Immature natural killer cell (primary cell): ENCODE data around the gene MAP3K10. TPM values are rescaled to one million over a fixed set of nuclear protein-coding genes. Genes with fewer than 3 reads are reported as not detected.

Source experiments
- DNase-seq, 3 donors: peaks; one replicate each; pipeline ENCODE4 v3.0.0; 2022; ENCODE audit warnings: mixed read lengths in 1 of 3
- H3K27ac Mint-ChIP-seq, 6 donors: one replicate each; pipeline ENCODE4 v1.8.0; 2020; ENCODE audit warnings: mixed read lengths in 6 of 6, mild to moderate bottlenecking in 5 of 6, inconsistent platforms in 4 of 6, moderate library complexity in 3 of 6
- H3K27me3 Mint-ChIP-seq, 3 donors: one replicate each; pipeline ENCODE4 v1.8.0; 2020 to 2021; ENCODE audit warnings: low read depth in 3 of 3, mild to moderate bottlenecking in 3 of 3, mixed read lengths in 3 of 3, moderate library complexity in 3 of 3, inconsistent platforms in 1 of 3
- H3K36me3 Mint-ChIP-seq, 3 donors: one replicate each; pipeline ENCODE4 v1.8.0; 2020; ENCODE audit warnings: mixed read lengths in 3 of 3, inconsistent platforms in 2 of 3, mild to moderate bottlenecking in 2 of 3
- H3K4me1 Mint-ChIP-seq, 2 donors: one replicate each; pipeline ENCODE4 v1.8.0; 2020; ENCODE audit warnings: inconsistent platforms in 2 of 2, mild to moderate bottlenecking in 2 of 2, mixed read lengths in 2 of 2, moderate library complexity in 1 of 2
- H3K4me3 Mint-ChIP-seq, 5 donors: one replicate each; pipeline ENCODE4 v1.8.0; 2020; ENCODE audit warnings: mild to moderate bottlenecking in 5 of 5, mixed read lengths in 5 of 5, inconsistent platforms in 3 of 5, moderate library complexity in 3 of 5
- H3K9me3 Mint-ChIP-seq, 6 donors: one replicate each; pipeline ENCODE4 v1.8.0; 2020; ENCODE audit warnings: mild to moderate bottlenecking in 6 of 6, mixed read lengths in 6 of 6, inconsistent platforms in 4 of 6, moderate library complexity in 3 of 6
- polyA plus RNA-seq, 3 donors: library from polyadenylated mRNA; unstranded; fragments of 300-500 nt; fragmentation: Illumina TruSeq; gene quantifications; one replicate each; pipeline ENCODE4 v1.2.3, GENCODE V29; 2021

The MAP3K10 gene
- polyA plus RNA-seq, 3 donors from 2014 or later: 0.36 to 0.42 TPM; not detected in 1

DNA sequence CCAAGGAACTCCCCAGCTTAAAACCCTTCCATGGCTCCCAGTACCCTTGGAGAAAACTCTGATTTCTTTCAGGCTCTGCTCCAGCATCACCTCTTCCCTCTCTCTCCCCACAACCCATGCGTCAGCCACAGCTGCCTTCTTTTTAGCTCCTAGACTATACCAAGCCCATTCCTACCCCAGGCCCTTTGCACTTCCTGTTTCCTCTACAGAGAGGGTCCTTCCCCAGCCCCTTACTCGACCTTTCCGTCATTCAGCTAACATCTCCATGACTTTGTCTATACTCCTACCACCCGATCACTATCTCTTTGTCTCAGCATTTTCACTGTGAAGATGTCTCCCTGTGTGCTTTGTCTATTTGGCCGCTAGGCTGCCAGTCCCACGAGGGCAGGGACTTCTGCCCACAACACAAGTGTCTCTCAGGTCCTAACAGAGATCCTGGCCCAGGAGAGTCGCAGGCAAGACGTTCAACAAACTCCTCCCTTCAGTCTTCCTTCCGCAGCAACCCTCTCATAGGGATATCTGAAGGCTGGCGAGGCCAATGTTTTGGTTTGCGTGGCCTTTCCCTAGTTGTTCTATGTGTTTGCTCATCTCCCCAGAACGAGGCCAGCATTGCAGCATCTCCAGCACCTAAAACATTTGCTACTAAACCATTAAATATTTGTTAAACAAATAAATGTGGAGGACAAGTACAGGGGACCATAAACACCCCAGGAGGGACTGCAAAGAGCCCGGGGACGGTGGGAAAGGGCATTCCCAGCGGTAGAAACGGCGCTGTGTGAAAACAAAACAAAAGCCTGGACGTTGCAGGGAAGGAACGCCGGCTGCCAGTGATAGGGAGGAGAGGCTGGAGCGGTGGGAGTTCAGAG, 34.4 kb downstream of the MAP3K10 start:
- Mint-ChIP-seq H3K4me3 (peak overlapping the region; percentile 5 to 66 (median 36)), H3K27ac (no peak overlapping the region)

DNA sequence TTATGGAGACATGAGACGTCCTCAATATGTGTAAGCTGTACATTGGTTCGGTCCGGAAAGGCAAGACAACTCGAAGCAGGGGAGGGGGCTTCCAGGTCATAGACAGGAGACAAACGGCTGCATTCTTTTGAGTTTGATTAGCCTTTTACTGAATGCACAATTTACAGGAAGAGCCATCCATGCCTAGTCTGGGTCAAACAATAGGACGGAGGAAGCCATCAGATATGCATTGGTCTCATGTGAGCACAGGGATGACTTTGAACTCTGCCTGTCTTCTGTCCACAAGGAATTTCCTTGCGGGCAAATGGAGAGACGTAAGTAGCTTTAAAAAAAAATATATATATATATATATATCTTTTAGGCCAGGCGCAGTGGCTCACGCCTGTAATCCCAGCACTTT, 37.1 kb downstream of the MAP3K10 start:
- no peak overlapping the region for H3K27ac Mint-ChIP-seq
- H3K27me3 Mint-ChIP-seq: peaks cover 13 to 27% (median 14%) of the 10 kb centered on the region in 3 donors
- H3K36me3 Mint-ChIP-seq: peaks cover 0 to 4% (median 0%) of the 10 kb centered on the region in 3 donors
- peaks cover 0 to 2% (median 0%) of the 10 kb centered on the region in 6 donors for H3K9me3 Mint-ChIP-seq
- H3K4me1 Mint-ChIP-seq: peaks cover 19 to 20% of the 10 kb centered on the region in 2 donors
- no peak for DNase-seq
- H3K4me3 Mint-ChIP-seq: no peak overlapping the region

More for the DNA sequence above, 34.4 kb downstream of the MAP3K10 start:
- H3K4me1 Mint-ChIP-seq: peaks cover 23 to 24% of the 10 kb centered on the region in 2 donors
- DNase-seq: no peak
- H3K9me3 Mint-ChIP-seq: peaks cover 0 to 2% (median 0%) of the 10 kb centered on the region in 6 donors
- peaks cover 0 to 4% (median 0%) of the 10 kb centered on the region in 3 donors for H3K36me3 Mint-ChIP-seq
- H3K27me3 Mint-ChIP-seq: peaks cover 12 to 30% (median 19%) of the 10 kb centered on the region in 3 donors

DNA sequence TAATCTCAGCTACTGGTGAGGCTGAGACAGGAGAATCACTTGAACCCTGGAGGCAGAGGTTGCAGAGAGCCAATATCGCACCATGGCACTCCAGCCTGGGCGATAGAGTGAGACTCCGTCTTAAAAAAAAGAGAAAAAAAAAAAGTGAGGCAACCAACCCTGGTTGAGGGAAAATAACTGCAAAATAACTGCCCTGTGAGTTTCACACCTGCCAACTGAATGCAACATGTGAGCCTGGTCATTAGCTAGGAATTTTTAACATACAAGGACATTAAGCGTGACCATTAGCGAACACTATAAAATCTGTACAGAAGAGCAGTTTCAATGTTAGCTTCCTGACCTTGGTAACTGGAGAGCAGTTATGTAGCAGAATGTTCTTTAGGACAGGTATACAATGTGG, 37.6 kb downstream of the MAP3K10 start:
- peaks cover 17 to 20% of the 10 kb centered on the region in 2 donors for H3K4me1 Mint-ChIP-seq
- DNase-seq: no peak
- no peak overlapping the region for H3K4me3 Mint-ChIP-seq
- peaks cover 0 to 4% (median 0%) of the 10 kb centered on the region in 3 donors for H3K36me3 Mint-ChIP-seq
- peaks cover 0 to 2% (median 0%) of the 10 kb centered on the region in 6 donors for H3K9me3 Mint-ChIP-seq
- H3K27ac Mint-ChIP-seq: peak overlapping the region in 1 of 6 donors; percentile 58
- peaks cover 13 to 23% (median 14%) of the 10 kb centered on the region in 3 donors for H3K27me3 Mint-ChIP-seq

DNA sequence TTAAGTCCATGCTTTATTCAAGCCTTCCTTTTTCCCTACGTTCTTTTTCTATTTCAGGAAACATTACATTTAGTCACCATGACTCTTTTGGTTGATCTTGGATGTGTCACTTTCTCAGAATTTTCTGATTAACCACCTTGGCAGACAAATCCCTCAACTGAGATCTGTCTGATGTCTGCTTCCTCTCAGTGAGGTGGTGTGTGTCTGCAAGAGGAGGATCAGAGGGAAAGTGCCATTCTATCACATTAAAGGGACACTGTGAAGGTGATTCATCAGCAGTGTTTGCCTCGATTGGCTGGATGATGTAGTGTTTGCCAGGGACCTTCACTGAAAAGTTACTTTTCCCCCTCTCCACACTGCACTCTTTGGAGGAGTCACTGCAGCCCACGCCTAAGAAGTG, 38.3 kb downstream of the MAP3K10 start:
- Mint-ChIP-seq H3K27ac (peak overlapping the region in 3 of 6 donors; percentile 5 to 71 (median 40)), H3K36me3 (peaks cover 0 to 4% (median 0%) of the 10 kb centered on the region in 3 donors), H3K27me3 (peaks cover 11 to 17% (median 13%) of the 10 kb centered on the region in 3 donors), H3K4me3 (no peak overlapping the region), H3K4me1 (peaks cover 15 to 20% of the 10 kb centered on the region in 2 donors), H3K9me3 (peaks cover 0 to 2% (median 0%) of the 10 kb centered on the region in 6 donors)
- no peak for DNase-seq

DNA sequence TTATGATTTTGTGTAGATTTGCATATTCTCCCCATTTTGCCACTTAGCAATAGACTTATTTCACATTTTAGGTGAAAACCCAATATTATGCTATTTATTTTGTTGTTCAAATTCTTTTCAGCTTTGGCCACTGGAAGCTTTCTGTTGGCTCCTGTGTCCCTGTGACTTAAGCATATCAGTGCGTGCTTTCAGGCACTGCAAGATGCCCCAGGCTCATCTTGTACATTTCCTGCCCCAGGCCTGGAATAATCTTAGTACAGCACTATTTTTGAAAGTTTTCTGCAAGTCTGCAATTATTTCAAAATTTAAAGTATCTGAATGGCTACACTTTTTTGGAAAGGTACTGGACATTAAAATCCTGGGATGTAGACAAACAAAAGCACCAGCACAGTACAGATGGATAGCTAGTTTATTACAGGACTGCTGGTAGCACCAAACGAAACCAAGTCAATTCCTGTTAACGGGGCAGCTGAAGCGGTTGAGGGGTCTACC, 38.7 kb downstream of the MAP3K10 start:
- peaks cover 0 to 4% (median 0%) of the 10 kb centered on the region in 3 donors for H3K36me3 Mint-ChIP-seq
- H3K27me3 Mint-ChIP-seq: peaks cover 9 to 15% (median 13%) of the 10 kb centered on the region in 3 donors
- H3K9me3 Mint-ChIP-seq: peaks cover 0 to 2% (median 0%) of the 10 kb centered on the region in 6 donors
- peaks cover 12 to 20% of the 10 kb centered on the region in 2 donors for H3K4me1 Mint-ChIP-seq
- peak overlapping the region in 1 of 6 donors; percentile 13 for H3K27ac Mint-ChIP-seq
- no peak overlapping the region for H3K4me3 Mint-ChIP-seq
- DNase-seq: no peak

DNA sequence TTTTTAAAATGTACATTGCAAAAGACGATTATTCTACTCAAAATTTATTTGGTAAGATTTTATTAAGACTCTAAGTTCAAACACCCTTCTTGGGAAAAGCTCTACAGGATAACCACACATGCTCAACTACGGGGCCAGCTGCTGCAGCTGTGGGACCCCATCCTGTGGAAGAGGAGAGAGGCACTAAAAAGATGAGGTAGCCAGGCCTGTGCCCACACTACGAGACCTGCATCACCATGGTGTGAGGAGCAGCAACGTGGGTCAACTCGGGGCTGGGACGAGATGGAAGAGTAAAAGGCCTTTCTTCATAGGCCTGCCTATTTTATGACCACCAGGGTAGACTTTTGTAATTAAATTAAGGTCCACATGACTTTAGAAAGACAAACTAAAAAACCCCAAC, 39.8 kb downstream of the MAP3K10 start:
- peaks cover 4 to 12% of the 10 kb centered on the region in 2 donors for H3K4me1 Mint-ChIP-seq
- H3K27ac Mint-ChIP-seq: peak overlapping the region in 1 of 6 donors; percentile 3
- H3K9me3 Mint-ChIP-seq: peaks cover 0 to 2% (median 0%) of the 10 kb centered on the region in 6 donors
- H3K27me3 Mint-ChIP-seq: peaks cover 4 to 5% (median 4%) of the 10 kb centered on the region in 3 donors
- H3K4me3 Mint-ChIP-seq: no peak overlapping the region
- H3K36me3 Mint-ChIP-seq: no peaks in the 10 kb centered on the region
- no peak for DNase-seq

DNA sequence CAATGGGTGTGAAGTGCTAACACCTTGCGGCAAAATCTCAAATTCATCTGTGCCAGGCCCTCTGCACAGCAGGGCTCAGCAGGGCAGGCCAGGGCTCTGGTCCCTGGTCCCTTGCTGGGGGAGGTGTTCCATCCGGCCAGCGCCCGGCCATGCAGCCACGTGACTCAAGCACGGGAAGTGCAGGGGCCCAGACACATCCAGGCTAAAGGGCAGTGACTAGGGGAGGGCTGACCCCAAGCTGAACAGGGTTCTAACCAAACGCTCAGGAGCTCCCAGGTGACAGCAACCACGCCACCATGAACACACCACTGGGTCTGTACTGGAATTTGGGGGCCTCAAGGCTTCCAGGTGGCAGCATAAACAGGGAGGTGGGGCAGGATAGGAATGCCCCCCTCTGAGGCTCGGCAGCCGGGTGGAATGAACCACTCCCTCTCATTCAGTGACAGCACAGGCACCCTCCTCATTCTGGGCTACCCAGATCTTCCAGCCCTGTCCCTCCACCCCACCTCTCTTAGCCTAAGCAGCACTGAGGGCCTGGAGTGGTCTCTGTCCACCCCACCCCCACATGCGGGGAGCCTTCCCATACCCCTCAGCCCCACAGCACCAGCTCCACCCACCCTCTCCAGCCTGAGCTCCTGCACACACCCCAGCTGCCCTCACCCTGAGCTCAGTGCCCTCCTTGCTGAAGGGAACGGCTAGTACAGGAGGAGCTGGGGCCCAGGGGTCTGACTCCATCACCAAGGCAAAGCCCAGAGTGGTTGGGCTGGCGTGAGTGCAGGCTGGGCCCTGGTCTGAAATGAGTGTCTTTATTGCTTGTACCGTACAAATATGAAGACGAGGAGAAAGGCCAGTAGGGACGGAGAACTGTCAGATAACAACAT, 40.6 kb downstream of the MAP3K10 start:
- Mint-ChIP-seq H3K9me3 (peaks cover 0 to 2% (median 0%) of the 10 kb centered on the region in 6 donors), H3K36me3 (peaks cover 0 to 1% (median under 1%) of the 10 kb centered on the region in 3 donors), H3K4me3 (no peak overlapping the region), H3K4me1 (peaks cover 1 to 7% of the 10 kb centered on the region in 2 donors), H3K27me3 (peaks cover under 1 to 5% (median 3%) of the 10 kb centered on the region in 3 donors), H3K27ac (peak overlapping the region in 1 of 6 donors; percentile 12)
- DNase-seq: no peak

DNA sequence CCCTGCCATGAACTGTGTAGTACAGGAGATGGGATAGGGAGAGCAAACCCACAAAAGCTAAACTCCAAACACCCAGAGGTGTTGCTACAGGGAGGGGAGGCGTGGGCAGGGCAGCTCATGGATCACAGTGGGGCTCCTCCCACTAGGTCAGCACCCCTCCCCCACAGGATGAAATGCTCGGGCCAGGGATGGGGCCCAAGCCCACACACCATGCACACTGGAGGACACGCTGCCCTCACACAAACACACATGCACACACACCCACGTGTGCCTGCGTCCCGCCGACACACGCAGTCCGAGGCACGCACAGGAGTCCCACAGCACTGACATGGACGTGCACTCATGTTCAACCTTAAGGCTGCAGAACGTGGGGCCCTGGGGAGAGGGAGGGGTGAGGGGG, 41.3 kb downstream of the MAP3K10 start:
- DNase-seq: no peak

DNA sequence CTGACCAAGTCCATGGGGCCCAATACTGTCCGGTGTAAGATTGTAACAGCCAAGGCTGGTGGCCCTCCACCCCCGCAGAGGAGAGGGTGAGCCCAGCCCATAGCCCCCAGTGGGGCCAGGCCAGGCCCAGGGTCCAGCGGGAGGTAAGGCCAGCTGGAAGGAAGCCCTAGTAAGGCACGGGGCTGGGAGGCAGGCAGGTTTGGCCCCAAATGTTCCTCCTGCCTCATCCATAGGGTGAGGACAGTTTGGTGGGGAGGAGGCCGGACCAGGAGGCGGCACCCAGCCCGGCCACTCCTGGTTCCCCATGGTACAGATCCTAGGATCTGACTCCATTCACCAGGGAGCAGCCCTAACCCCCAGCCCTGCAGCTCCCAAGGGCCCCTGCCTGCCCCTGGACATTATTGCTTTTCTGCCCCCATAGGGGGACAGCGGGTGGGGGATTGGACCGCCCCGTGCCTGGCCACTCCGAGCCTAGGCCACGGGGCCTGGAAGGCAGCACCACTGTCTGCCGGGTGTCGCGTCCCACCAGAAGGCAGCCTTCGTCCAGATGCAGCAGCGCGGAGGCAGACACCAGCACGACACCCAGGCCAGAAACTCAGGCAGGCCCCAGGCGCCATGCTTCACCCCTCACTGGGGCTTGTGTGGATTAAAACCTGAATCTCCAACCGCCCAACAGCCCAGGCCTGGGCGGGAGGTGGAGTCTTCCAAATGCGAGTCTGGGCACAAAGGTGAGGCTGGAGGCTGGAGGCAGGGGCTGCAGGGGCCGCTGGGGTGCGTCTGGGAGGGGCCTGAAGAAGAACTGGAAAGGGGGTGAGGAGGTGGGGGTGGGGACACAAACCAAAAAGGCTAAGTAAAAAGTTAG, 42.0 kb downstream of the MAP3K10 start:
- Mint-ChIP-seq H3K27ac (no peak overlapping the region), H3K4me1 (peaks cover 0 to 5% of the 10 kb centered on the region in 2 donors), H3K36me3 (peaks cover 0 to 6% (median 5%) of the 10 kb centered on the region in 3 donors), H3K9me3 (peaks cover 0 to 2% (median 0%) of the 10 kb centered on the region in 6 donors), H3K27me3 (peaks cover 1 to 5% (median 3%) of the 10 kb centered on the region in 3 donors), H3K4me3 (no peak overlapping the region)
- DNase-seq: no peak

More for the DNA sequence above, 41.3 kb downstream of the MAP3K10 start:
- Mint-ChIP-seq H3K4me1 (peaks cover 0 to 5% of the 10 kb centered on the region in 2 donors), H3K27me3 (peaks cover 0 to 5% (median 3%) of the 10 kb centered on the region in 3 donors), H3K27ac (no peak overlapping the region), H3K36me3 (peaks cover 0 to 6% (median 3%) of the 10 kb centered on the region in 3 donors), H3K9me3 (peaks cover 0 to 3% (median 0%) of the 10 kb centered on the region in 6 donors), H3K4me3 (no peak overlapping the region)

DNA sequence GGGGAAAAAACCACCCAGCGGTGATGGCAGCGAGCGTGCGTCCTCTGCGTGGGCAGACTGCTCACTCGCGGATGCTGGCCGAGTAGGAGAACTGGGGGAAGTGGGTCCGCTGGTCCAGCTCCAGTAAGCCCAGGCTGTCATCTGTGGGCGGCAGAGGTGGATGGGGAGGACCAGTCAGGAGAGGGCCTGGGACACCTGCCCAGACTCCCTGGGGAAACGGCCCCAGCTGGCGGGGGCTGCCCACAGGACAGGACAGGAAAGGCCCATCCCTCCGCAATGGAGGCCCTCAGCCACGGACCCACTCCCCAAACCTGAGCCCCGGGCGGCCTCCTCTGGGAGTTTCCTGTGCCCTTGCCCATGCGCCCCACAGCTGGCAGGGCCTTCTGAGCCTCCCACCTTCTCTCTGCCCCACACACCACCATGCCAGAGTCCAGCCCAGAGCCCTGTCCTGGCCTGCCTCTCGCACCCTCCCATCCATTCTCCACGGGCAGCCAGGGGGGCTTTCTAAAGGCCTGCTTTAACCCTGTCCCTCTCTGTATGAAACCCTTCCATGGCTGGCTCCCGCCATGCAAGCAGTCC, 42.7 kb downstream of the MAP3K10 start:
- Mint-ChIP-seq H3K27me3 (peaks cover 3 to 5% (median 3%) of the 10 kb centered on the region in 3 donors), H3K4me3 (no peak overlapping the region), H3K36me3 (peaks cover 0 to 6% (median 6%) of the 10 kb centered on the region in 3 donors), H3K9me3 (peaks cover 0 to 2% (median 0%) of the 10 kb centered on the region in 6 donors), H3K27ac (no peak overlapping the region), H3K4me1 (peaks cover 0 to 5% of the 10 kb centered on the region in 2 donors)
- no peak for DNase-seq

DNA sequence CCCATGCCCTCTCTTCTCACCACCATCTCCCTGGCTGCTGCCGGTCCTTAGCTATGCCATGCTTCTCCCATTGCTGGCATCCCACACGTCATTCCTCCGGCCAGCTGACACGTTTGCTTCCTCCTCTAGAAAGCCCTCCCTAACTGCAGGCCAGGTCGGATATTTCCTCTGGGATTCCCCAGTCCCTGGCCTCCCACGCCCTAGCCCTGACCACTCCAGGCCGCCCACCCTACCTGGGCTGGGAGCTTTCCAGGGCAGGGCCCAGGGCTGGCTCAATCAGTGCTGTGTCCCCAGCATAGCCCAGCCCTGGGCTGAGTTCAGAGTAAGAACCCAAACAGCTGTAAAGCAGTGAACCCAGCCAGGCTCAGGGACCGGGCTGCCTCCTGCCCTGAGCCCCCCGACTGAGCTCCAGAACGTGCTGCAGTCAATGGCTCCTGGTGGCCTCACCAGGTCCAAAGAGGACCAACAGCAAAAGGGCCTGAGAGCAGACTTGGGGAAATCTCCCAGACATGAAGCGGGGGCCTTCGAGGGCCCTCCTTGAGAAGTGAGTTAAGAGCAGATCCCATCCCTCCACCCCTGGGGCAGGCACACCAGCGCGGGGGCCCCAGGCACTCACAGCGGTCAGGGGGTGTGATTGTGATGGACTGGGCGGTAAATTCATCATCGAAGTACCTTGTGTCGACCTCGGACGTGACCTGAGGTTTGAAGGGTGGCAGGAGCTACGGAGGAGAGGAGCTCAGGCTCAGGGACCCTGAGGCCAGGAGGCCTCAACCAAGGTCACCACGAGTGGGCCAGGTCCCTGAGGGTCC, 43.4 kb downstream of the MAP3K10 start:
- no peak overlapping the region for H3K27ac Mint-ChIP-seq
- no peak for DNase-seq
- peaks cover 3 to 5% (median 3%) of the 10 kb centered on the region in 3 donors for H3K27me3 Mint-ChIP-seq
- H3K36me3 Mint-ChIP-seq: peaks cover 0 to 12% (median 6%) of the 10 kb centered on the region in 3 donors
- H3K4me1 Mint-ChIP-seq: peaks cover 0 to 5% of the 10 kb centered on the region in 2 donors
- no peak overlapping the region for H3K4me3 Mint-ChIP-seq
- peaks cover 0 to 2% (median 0%) of the 10 kb centered on the region in 6 donors for H3K9me3 Mint-ChIP-seq
